ENCODE measurements around the gene GARS1. TPM values are rescaled to one million over a fixed set of nuclear protein-coding genes. Genes with fewer than 3 reads are reported as not detected.

GARS1 gene
- total and polyA plus RNA-seq, 2 donors from 2014 or later = 84.3 to 104 TPM

DNA sequence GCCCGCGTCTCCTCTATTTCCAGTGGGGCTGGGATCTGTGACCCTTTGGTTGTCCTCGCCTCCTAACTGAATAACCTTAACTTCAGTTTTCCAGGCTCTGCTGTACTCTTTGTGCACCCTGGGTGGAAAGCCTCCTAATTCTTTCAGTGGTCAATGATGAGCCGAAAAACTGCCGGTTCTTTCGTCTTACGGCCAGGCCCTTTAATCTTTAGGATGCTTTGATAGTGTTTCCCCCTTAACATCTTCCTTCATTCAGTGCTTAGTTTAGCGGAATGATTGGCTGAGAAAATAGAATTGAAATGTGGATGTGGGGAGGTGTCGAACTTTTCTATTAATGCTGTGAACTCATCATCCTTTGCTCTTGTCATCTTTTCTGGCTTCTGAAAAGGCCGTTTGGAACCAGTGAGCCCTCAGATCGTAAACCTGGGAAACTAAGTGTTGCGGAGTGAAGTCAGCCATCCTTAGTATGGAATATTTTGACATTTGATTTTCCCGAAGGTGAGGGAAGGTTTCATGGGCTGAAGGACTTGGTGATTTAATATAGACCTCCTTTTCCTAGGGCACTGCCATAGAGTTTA, 847 bp downstream of the GARS1 start:
- Histone ChIP-seq H3K4me3 (ENCODE audit: low read length in 3 of 3) (peak overlapping the region; percentile 85 to 98 (median 92)), H3K4me1 (ENCODE audit: control insufficient read depth in 2 of 3, insufficient read depth in 2 of 3, low read depth in 1 of 3, low read length in 3 of 3) (peaks cover 0 to 18% (median 3%) of the 10 kb centered on the region in 3 donors), H3K27ac (ENCODE audit: low read depth in 2 of 2, low read length in 2 of 2) (peak overlapping the region; percentile 94 to 97), H3K9me3 (ENCODE audit: control insufficient read depth in 2 of 3, insufficient read depth in 1 of 3, low read length in 3 of 3) (no peaks in the 10 kb centered on the region), H3K9ac (ENCODE audit: low read length in 3 of 3) (peak overlapping the region; percentile 92 to 97 (median 96)), H3K27me3 (ENCODE audit: control insufficient read depth, insufficient read depth, low read length) (no peaks in the 10 kb centered on the region), H3K36me3 (ENCODE audit: control insufficient read depth in 2 of 3, insufficient read depth in 3 of 3, low read length in 3 of 3) (peaks cover 4 to 7% (median 6%) of the 10 kb centered on the region in 3 donors)
- peak in 2 of 5 donors; percentile 26 to 38 for DNase-seq
- FAIRE-seq = no peak
- TF ChIP-seq, protein P1, sequence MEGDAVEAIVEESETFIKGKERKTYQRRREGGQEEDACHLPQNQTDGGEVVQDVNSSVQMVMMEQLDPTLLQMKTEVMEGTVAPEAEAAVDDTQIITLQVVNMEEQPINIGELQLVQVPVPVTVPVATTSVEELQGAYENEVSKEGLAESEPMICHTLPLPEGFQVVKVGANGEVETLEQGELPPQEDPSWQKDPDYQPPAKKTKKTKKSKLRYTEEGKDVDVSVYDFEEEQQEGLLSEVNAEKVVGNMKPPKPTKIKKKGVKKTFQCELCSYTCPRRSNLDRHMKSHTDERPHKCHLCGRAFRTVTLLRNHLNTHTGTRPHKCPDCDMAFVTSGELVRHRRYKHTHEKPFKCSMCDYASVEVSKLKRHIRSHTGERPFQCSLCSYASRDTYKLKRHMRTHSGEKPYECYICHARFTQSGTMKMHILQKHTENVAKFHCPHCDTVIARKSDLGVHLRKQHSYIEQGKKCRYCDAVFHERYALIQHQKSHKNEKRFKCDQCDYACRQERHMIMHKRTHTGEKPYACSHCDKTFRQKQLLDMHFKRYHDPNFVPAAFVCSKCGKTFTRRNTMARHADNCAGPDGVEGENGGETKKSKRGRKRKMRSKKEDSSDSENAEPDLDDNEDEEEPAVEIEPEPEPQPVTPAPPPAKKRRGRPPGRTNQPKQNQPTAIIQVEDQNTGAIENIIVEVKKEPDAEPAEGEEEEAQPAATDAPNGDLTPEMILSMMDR (IDR thresholded peaks at IDR 0.05; ENCODE audit: borderline replicate concordance, extremely low read depth, insufficient read depth) = no peak
- intact Hi-C loops (cut with DNase I) = no loop called here

DNA sequence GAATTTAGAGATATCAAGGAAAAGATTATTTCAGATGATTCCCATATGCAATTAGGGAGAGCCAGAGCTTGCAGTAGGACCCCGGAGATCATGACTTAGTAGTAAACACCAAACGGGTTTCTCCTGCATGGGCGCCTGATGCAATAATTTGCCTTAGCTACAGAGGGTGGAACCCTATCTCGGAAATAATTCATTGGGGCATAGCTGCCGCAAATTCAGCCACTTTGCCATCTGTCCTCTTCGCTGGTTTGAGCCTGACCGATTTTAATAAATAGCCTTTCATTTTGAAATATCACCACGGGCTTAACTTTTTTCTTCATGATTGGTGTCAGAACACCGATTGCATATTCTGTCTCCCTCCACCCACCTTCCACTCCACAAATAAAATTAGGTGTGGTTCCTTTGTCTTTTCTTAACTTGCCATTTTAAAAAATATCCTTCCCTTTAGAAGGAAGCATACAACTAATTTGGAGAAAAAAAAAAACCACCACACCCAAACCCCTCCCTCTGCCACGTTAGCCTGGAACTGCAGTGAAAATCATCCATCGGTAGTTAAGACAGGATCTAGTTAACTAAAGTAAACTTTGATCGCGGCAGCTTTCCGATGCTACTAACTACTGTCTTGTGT, 1.4 kb downstream of the GARS1 start:
- Histone ChIP-seq H3K36me3 (ENCODE audit: control insufficient read depth in 2 of 3, insufficient read depth in 3 of 3, low read length in 3 of 3) (peaks cover 4 to 11% (median 6%) of the 10 kb centered on the region in 3 donors), H3K9me3 (ENCODE audit: control insufficient read depth in 2 of 3, insufficient read depth in 1 of 3, low read length in 3 of 3) (no peaks in the 10 kb centered on the region), H3K9ac (ENCODE audit: low read length in 3 of 3) (peak overlapping the region; percentile 92 to 97 (median 96)), H3K27me3 (ENCODE audit: control insufficient read depth, insufficient read depth, low read length) (no peaks in the 10 kb centered on the region), H3K27ac (ENCODE audit: low read depth in 2 of 2, low read length in 2 of 2) (no peak overlapping the region), H3K4me1 (ENCODE audit: control insufficient read depth in 2 of 3, insufficient read depth in 2 of 3, low read depth in 1 of 3, low read length in 3 of 3) (peaks cover 0 to 18% (median 3%) of the 10 kb centered on the region in 3 donors), H3K4me3 (ENCODE audit: low read length in 3 of 3) (peak overlapping the region; percentile 85 to 98 (median 92))
- TF ChIP-seq, protein P1 (IDR thresholded peaks at IDR 0.05; ENCODE audit: borderline replicate concordance, extremely low read depth, insufficient read depth) = no peak
- FAIRE-seq = no peak
- intact Hi-C loops (cut with DNase I) = no loop called here
- peak in 2 of 5 donors; percentile 21 to 23 for DNase-seq

GRCh38 chr7:30596721-30597120, 2.0 kb downstream of the GARS1 start:
- no peaks in the 10 kb centered on the region for H3K9me3 ChIP-seq (ENCODE audit: control insufficient read depth in 2 of 3, insufficient read depth in 1 of 3, low read length in 3 of 3)
- H3K9ac ChIP-seq (ENCODE audit: low read length in 3 of 3) = no peak overlapping the region
- H3K4me1 ChIP-seq (ENCODE audit: control insufficient read depth in 2 of 3, insufficient read depth in 2 of 3, low read depth in 1 of 3, low read length in 3 of 3) = peaks cover 0 to 18% (median 3%) of the 10 kb centered on the region in 3 donors
- peaks cover 4 to 16% (median 6%) of the 10 kb centered on the region in 3 donors for H3K36me3 ChIP-seq (ENCODE audit: control insufficient read depth in 2 of 3, insufficient read depth in 3 of 3, low read length in 3 of 3)
- intact Hi-C loops (cut with DNase I) = no loop called here
- TF ChIP-seq, protein P1 (IDR thresholded peaks at IDR 0.05; ENCODE audit: borderline replicate concordance, extremely low read depth, insufficient read depth) = no peak
- peak overlapping the region in 1 of 3 donors; percentile 92 for H3K4me3 ChIP-seq (ENCODE audit: low read length in 3 of 3)
- FAIRE-seq (no peak), DNase-seq (no peak)
- H3K27me3 ChIP-seq (ENCODE audit: control insufficient read depth, insufficient read depth, low read length) = no peaks in the 10 kb centered on the region
- no peak overlapping the region for H3K27ac ChIP-seq (ENCODE audit: low read depth in 2 of 2, low read length in 2 of 2)

All from kidney (tissue), 14 donors.